ENCODE measurements around the gene GCFC2.

Gene GCFC2

GRCh38 chr2:75646090-75646582 lies 64.6 kb downstream of the GCFC2 start:
- peak overlapping the region; percentile 64 for H3K9ac ChIP-seq (ENCODE audit: low read length)
- H3K27me3 ChIP-seq (ENCODE audit: control insufficient read depth in 1 of 2, insufficient read depth in 2 of 2, low read length in 2 of 2) = no peaks in the 10 kb centered on the region
- peaks cover 4% of the 10 kb centered on the region for H3K4me1 ChIP-seq (ENCODE audit: insufficient read depth, low read length)
- H3K27ac ChIP-seq (ENCODE audit: low read depth, low read length) = peak overlapping the region; percentile 81
- peaks cover 8% of the 10 kb centered on the region for H3K36me3 ChIP-seq (ENCODE audit: insufficient read depth, low read length)
- H3K4me3 ChIP-seq (ENCODE audit: low read depth in 1 of 2, low read length in 2 of 2) = peak overlapping the region; percentile 93 to 94
- no peaks in the 10 kb centered on the region for H3K9me3 ChIP-seq (ENCODE audit: low read length)

DNA sequence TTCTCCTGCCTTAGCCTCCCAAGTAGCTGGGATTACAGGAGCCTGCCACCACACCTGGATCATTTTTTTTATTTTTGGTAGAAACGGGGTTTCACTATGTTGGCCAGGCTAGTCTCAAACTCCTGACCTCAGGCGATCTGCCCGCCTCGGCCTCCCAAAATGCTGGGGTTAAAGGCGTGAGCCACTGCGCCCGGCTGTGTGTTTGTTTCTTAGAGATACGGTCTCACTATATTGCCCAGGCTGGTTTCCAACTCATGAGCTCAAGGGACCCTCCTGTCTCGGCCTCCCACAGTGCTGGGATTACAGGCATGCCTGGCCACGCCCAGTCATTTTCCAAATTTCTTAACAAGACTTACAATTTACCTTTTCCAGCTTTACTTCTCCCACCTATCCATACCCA lies 65.1 kb downstream of the GCFC2 start:
- no peak overlapping the region for H3K27ac ChIP-seq (ENCODE audit: low read depth, low read length)
- H3K4me1 ChIP-seq (ENCODE audit: insufficient read depth, low read length) = peaks cover 7% of the 10 kb centered on the region
- H3K4me3 ChIP-seq (ENCODE audit: low read depth in 1 of 2, low read length in 2 of 2) = peak overlapping the region in 1 of 2 donors; percentile 94

DNA sequence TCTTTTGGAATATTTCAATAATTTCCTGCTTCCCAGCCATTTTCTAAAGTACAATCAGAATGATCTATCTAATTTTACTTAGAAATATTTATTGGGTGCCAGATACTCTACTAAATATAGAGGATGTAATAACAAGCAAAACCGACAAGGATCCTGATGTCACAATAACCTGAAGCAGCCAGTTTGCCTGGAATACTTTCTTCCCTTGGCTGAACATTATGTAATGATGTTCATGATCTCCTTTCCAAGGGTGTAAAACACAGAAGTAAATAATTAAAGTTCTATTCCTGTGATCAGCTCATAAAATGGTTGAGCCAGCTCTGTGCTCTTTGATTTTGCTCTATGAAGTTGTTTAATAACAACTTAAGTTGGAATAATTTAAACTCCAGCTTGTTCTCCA lies 66.7 kb downstream of the GCFC2 start:
- peaks cover 10% of the 10 kb centered on the region for H3K4me1 ChIP-seq (ENCODE audit: insufficient read depth, low read length)
- H3K36me3 ChIP-seq (ENCODE audit: insufficient read depth, low read length) = no peaks in the 10 kb centered on the region
- H3K9me3 ChIP-seq (ENCODE audit: low read length) = no peaks in the 10 kb centered on the region
- H3K27ac ChIP-seq (ENCODE audit: low read depth, low read length) = no peak overlapping the region
- no peak overlapping the region for H3K4me3 ChIP-seq (ENCODE audit: low read depth in 1 of 2, low read length in 2 of 2)
- no peaks in the 10 kb centered on the region for H3K27me3 ChIP-seq (ENCODE audit: control insufficient read depth in 1 of 2, insufficient read depth in 2 of 2, low read length in 2 of 2)
- H3K9ac ChIP-seq (ENCODE audit: low read length) = no peak overlapping the region

More for the DNA sequence above, 65.1 kb downstream of the GCFC2 start:
- H3K27me3 ChIP-seq (ENCODE audit: control insufficient read depth in 1 of 2, insufficient read depth in 2 of 2, low read length in 2 of 2) = no peaks in the 10 kb centered on the region
- H3K36me3 ChIP-seq (ENCODE audit: insufficient read depth, low read length) = peaks cover 3% of the 10 kb centered on the region
- H3K9me3 ChIP-seq (ENCODE audit: low read length) = no peaks in the 10 kb centered on the region
- H3K9ac ChIP-seq (ENCODE audit: low read length) = no peak overlapping the region

DNA sequence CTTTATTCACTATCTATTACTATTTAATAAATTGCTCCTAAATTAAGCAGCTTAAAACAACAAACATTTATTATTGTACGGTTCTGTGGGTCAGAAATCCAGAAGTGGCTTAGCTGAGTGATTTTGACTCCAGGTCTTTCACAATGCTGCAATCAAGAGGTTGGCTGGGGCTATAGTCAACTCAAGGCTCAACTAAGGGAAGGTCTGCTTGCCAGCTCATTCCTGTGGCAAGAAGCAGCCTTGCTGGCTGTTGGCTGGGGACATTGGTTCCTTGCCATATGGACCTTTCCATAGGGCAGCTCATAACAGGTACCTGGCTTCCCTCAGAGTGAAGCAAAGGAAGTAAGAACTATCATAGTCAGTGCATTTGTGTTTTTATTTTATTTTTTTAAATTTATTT lies 69.1 kb downstream of the GCFC2 start:
- Histone ChIP-seq H3K27ac (ENCODE audit: low read depth, low read length) (no peak overlapping the region), H3K9ac (ENCODE audit: low read length) (no peak overlapping the region), H3K9me3 (ENCODE audit: low read length) (no peaks in the 10 kb centered on the region), H3K4me3 (ENCODE audit: low read depth in 1 of 2, low read length in 2 of 2) (no peak overlapping the region), H3K27me3 (ENCODE audit: control insufficient read depth in 1 of 2, insufficient read depth in 2 of 2, low read length in 2 of 2) (no peaks in the 10 kb centered on the region), H3K36me3 (ENCODE audit: insufficient read depth, low read length) (no peaks in the 10 kb centered on the region), H3K4me1 (ENCODE audit: insufficient read depth, low read length) (peaks cover 6% of the 10 kb centered on the region)

DNA sequence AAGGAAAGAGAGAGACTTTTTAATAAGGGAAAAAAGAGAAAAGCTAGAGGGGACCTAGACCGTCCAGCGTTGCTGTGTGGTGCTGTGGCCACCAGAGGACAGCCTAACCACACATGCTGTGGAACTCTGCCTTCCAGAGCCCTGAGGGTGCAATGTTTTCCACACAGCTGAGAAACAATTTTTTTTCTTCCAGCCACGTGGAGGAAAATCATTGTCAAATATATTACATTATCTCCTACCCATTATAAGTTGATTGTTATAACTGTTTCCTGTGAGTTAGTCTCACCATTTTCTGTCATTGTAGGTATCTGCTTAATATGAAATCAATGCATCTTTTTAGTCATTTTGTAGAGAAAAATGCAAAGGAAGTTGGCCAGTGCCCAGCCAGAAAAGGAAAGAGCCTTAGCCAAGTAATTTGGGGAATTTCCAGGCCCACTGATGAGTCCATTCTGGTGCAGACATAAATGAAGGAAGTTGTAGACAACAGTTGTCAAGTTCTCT lies 70.0 kb downstream of the GCFC2 start:
- Histone ChIP-seq H3K9ac (ENCODE audit: low read length) (no peak overlapping the region), H3K27ac (ENCODE audit: low read depth, low read length) (no peak overlapping the region), H3K36me3 (ENCODE audit: insufficient read depth, low read length) (no peaks in the 10 kb centered on the region), H3K4me3 (ENCODE audit: low read depth in 1 of 2, low read length in 2 of 2) (no peak overlapping the region), H3K4me1 (ENCODE audit: insufficient read depth, low read length) (peaks cover 6% of the 10 kb centered on the region), H3K9me3 (ENCODE audit: low read length) (no peaks in the 10 kb centered on the region), H3K27me3 (ENCODE audit: control insufficient read depth in 1 of 2, insufficient read depth in 2 of 2, low read length in 2 of 2) (no peaks in the 10 kb centered on the region)

DNA sequence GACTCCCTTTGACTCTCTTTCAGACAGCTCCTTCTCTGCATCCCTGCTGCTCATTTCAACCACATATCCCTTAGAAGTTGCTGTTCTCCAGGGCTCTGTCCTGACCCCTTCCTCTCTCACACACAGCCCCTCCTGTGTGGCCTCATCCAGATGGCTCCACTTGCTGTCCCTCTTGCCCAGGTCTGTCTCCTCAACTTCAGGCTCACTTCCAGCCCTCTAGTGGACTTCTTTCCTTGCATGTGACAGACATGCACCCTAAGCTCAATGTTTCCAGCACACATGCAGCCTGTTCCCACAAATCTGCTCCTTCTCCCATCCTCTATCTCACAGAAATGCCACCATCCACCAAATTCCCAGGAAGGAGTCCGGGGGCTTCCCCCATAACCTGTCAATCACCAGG lies 73.1 kb downstream of the GCFC2 start:
- Histone ChIP-seq H3K27ac (ENCODE audit: low read depth, low read length) (no peak overlapping the region), H3K4me1 (ENCODE audit: insufficient read depth, low read length) (peaks cover 6% of the 10 kb centered on the region), H3K36me3 (ENCODE audit: insufficient read depth, low read length) (no peaks in the 10 kb centered on the region), H3K27me3 (ENCODE audit: control insufficient read depth in 1 of 2, insufficient read depth in 2 of 2, low read length in 2 of 2) (no peaks in the 10 kb centered on the region), H3K9me3 (ENCODE audit: low read length) (no peaks in the 10 kb centered on the region), H3K9ac (ENCODE audit: low read length) (no peak overlapping the region), H3K4me3 (ENCODE audit: low read depth in 1 of 2, low read length in 2 of 2) (no peak overlapping the region)

GRCh38 chr2:75634945-75635344 lies 75.8 kb downstream of the GCFC2 start:
- H3K4me3 ChIP-seq (ENCODE audit: low read depth in 1 of 2, low read length in 2 of 2) = no peak overlapping the region
- no peak overlapping the region for H3K9ac ChIP-seq (ENCODE audit: low read length)
- no peaks in the 10 kb centered on the region for H3K4me1 ChIP-seq (ENCODE audit: insufficient read depth, low read length)
- H3K27ac ChIP-seq (ENCODE audit: low read depth, low read length) = no peak overlapping the region
- H3K36me3 ChIP-seq (ENCODE audit: insufficient read depth, low read length) = no peaks in the 10 kb centered on the region
- peaks cover 0 to 4% of the 10 kb centered on the region in 2 donors for H3K27me3 ChIP-seq (ENCODE audit: control insufficient read depth in 1 of 2, insufficient read depth in 2 of 2, low read length in 2 of 2)
- no peaks in the 10 kb centered on the region for H3K9me3 ChIP-seq (ENCODE audit: low read length)

- Histone ChIP-seq H3K27ac (ENCODE audit: low read depth, low read length) (no peak overlapping the region), H3K9me3 (ENCODE audit: low read length) (no peaks in the 10 kb centered on the region), H3K9ac (ENCODE audit: low read length) (no peak overlapping the region), H3K4me3 (ENCODE audit: low read depth in 1 of 2, low read length in 2 of 2) (no peak overlapping the region), H3K4me1 (ENCODE audit: insufficient read depth, low read length) (no peaks in the 10 kb centered on the region), H3K36me3 (ENCODE audit: insufficient read depth, low read length) (no peaks in the 10 kb centered on the region), H3K27me3 (ENCODE audit: control insufficient read depth in 1 of 2, insufficient read depth in 2 of 2, low read length in 2 of 2) (peaks cover 0 to 4% of the 10 kb centered on the region in 2 donors)
These were observed 77.1 kb downstream of the GCFC2 start for GRCh38 chr2:75633620-75634019.

DNA sequence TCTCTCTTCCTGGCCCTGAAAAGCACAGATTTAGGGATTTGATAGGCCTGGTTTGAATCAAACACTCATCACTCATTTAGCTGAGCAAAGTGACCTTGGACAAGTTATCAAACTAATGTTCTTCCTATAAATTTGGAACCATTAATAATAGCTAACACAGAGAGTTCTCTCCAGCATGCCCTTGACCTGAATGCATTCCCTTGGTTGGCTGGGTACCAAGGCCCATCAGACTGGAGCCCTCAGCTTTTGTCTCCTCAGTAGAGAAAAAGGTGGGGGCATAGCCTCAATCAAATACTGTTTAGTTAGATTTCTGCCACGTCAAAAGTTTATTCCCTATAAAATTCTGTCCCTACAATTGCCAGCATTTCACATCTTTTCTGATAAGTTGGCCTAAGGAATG lies 77.9 kb downstream of the GCFC2 start:
- Histone ChIP-seq H3K27me3 (ENCODE audit: control insufficient read depth in 1 of 2, insufficient read depth in 2 of 2, low read length in 2 of 2) (peaks cover 0 to 4% of the 10 kb centered on the region in 2 donors), H3K27ac (ENCODE audit: low read depth, low read length) (no peak overlapping the region), H3K4me3 (ENCODE audit: low read depth in 1 of 2, low read length in 2 of 2) (no peak overlapping the region), H3K36me3 (ENCODE audit: insufficient read depth, low read length) (no peaks in the 10 kb centered on the region), H3K9ac (ENCODE audit: low read length) (no peak overlapping the region), H3K9me3 (ENCODE audit: low read length) (no peaks in the 10 kb centered on the region), H3K4me1 (ENCODE audit: insufficient read depth, low read length) (no peaks in the 10 kb centered on the region)

DNA sequence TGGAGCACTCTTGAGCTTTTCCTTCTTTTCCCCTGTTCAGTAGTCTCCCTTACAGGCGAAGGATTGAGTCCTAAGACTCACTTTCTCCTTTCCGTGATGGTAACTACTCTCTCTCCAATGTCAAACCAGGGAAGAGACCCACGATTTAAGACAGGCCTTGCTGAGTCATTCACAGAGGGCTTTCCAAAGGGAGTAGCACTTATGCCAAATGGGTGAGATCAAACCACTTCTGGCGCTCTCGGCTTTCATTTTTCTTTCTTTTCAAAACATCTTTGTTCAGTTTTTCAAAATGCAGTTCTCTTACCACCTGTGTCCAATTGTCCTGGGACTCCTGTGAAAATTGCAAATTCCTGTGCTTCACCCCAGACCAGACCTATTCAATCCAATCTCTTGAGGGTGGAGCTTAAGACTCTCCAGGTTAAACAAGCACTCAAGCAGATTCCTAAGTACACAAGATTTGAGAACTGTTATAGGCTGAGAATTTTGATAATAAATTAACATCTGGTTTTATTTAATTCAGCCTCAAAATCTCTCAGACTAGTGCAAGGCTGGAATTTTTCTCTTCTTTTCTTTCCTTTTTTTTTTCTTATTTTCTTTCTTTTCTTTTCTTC lies 78.5 kb downstream of the GCFC2 start:
- Histone ChIP-seq H3K4me1 (ENCODE audit: insufficient read depth, low read length) (no peaks in the 10 kb centered on the region), H3K27ac (ENCODE audit: low read depth, low read length) (no peak overlapping the region), H3K9ac (ENCODE audit: low read length) (no peak overlapping the region)

DNA sequence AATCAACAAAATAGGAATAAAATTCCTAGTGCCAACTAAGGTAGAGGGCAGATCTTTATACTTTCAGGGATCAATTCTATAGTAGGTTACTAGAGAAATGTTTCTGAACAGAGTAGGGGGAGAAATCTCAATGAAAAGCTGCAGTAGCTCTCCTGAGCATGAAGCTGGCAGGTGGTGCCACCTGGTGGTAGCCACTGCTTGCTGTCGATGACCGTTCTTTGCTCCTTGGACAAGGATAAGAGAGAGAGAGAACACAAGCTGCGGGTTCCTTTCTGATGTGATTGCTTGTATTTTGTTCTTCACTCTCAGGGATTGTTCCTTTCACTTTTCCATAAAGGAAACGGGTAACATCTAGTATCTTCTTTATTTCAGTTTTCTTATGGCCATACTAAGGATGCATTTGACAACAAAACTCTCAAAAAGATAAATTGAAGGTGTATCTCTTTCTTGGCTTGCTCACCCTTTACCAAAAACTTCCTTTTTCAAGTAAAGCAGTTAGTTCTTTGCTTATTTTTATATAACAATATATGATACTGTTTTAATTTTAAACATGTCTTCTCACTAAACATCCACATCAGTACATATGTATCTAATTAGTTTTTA lies 82.7 kb downstream of the GCFC2 start:
- Histone ChIP-seq H3K27ac (ENCODE audit: low read depth, low read length) (no peak overlapping the region), H3K36me3 (ENCODE audit: insufficient read depth, low read length) (no peaks in the 10 kb centered on the region), H3K9ac (ENCODE audit: low read length) (no peak overlapping the region)

More for the DNA sequence above, 78.5 kb downstream of the GCFC2 start:
- H3K36me3 ChIP-seq (ENCODE audit: insufficient read depth, low read length) = no peaks in the 10 kb centered on the region
- H3K4me3 ChIP-seq (ENCODE audit: low read depth in 1 of 2, low read length in 2 of 2) = no peak overlapping the region
- no peaks in the 10 kb centered on the region for H3K9me3 ChIP-seq (ENCODE audit: low read length)
- H3K27me3 ChIP-seq (ENCODE audit: control insufficient read depth in 1 of 2, insufficient read depth in 2 of 2, low read length in 2 of 2) = peaks cover 0 to 4% of the 10 kb centered on the region in 2 donors

DNA sequence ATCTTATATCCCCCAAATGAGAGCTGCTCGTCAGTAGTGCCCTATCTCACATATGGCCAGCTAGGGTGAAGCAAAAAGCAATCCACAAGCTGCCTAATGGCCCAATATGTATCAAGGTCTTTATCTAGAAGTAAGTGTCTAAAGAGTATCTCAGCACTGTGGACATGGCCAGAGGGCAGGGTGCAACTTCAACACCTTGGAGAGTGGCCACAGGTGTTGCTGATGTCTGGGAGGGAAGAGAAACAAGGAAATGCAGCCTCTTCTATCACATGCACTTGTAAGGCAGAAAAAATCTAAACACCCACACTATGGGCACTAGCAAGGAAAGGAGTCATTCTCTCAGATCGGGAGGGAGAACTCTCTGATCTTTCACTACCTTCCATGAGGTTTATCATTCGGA lies 87.8 kb downstream of the GCFC2 start:
- H3K4me1 ChIP-seq (ENCODE audit: insufficient read depth, low read length) = no peaks in the 10 kb centered on the region
- H3K27ac ChIP-seq (ENCODE audit: low read depth, low read length) = no peak overlapping the region
- no peaks in the 10 kb centered on the region for H3K9me3 ChIP-seq (ENCODE audit: low read length)
- H3K36me3 ChIP-seq (ENCODE audit: insufficient read depth, low read length) = no peaks in the 10 kb centered on the region
- no peaks in the 10 kb centered on the region for H3K27me3 ChIP-seq (ENCODE audit: control insufficient read depth in 1 of 2, insufficient read depth in 2 of 2, low read length in 2 of 2)
- H3K9ac ChIP-seq (ENCODE audit: low read length) = no peak overlapping the region
- no peak overlapping the region for H3K4me3 ChIP-seq (ENCODE audit: low read depth in 1 of 2, low read length in 2 of 2)

More for the DNA sequence above, 82.7 kb downstream of the GCFC2 start:
- H3K4me3 ChIP-seq (ENCODE audit: low read depth in 1 of 2, low read length in 2 of 2) = no peak overlapping the region
- no peaks in the 10 kb centered on the region for H3K9me3 ChIP-seq (ENCODE audit: low read length)
- peaks cover 0 to 4% of the 10 kb centered on the region in 2 donors for H3K27me3 ChIP-seq (ENCODE audit: control insufficient read depth in 1 of 2, insufficient read depth in 2 of 2, low read length in 2 of 2)
- H3K4me1 ChIP-seq (ENCODE audit: insufficient read depth, low read length) = no peaks in the 10 kb centered on the region

All from muscle layer of colon (tissue), 2 donors.